SK-N-SH (cell line): ENCODE measurements around the gene PUSL1. TPM values are rescaled to one million over a fixed set of nuclear protein-coding genes. Genes with fewer than 3 reads are reported as not detected.

Experiments used
- CTCF ChIA-PET: fragments of 300-600, 350-600 bp; formaldehyde crosslinking; extraction: SDS; loops from one replicate; lab custom pipeline; 2021; lab: Yijun Ruan, JAX
- POLR2A ChIA-PET: fragments of 350-600 bp; sonication (Branson Sonifier 250); formaldehyde crosslinking; extraction: SDS; loops from one replicate; lab custom pipeline; 2020; ENCODE audit warnings: antibody characterized with exemption, inconsistent platforms; lab: Yijun Ruan, JAX
- DNase-seq: peaks from one replicate; pipeline ENCODE4 v3.0.0; 2012
- H2AFZ ChIP-seq: fragments of 200-600 bp; sonication (generic); 2 replicates; pipeline ENCODE4 v1.8.1; 2016; ENCODE audit warnings: antibody characterized with exemption, mild to moderate bottlenecking, low read depth
- H3F3A ChIP-seq: fragments of 200-600 bp; sonication (generic); replicated peaks from 2 replicates; pipeline ENCODE3; 2016; ENCODE audit warnings: antibody characterized with exemption, mild to moderate bottlenecking; ENCODE audit not compliant: insufficient read depth
- H3K27ac ChIP-seq, 2 experiments: fragments of 200-500 bp in 1 of 2; fragments of 200-600 bp in 1 of 2; sonication (Bioruptor generic) in 1 of 2; sonication (generic), shearing (Covaris generic) in 1 of 2; 2 replicates each; pipeline versions ENCODE4 v1.5.1 to v1.6.1; 2014 to 2016; ENCODE audit warnings: low read depth in 2 of 2, inconsistent platforms in 1 of 2, low read length in 1 of 2, mild to moderate bottlenecking in 1 of 2, mixed read lengths in 1 of 2
- H3K27me3 ChIP-seq: fragments of 200-600 bp; sonication (generic), shearing (Covaris generic); 2 replicates; pipeline ENCODE4 v1.6.1; 2016; ENCODE audit warnings: mixed run types; ENCODE audit not compliant: insufficient read depth
- H3K36me3 ChIP-seq, 2 experiments: fragments of 200-500 bp in 1 of 2; fragments of 200-600 bp in 1 of 2; sonication (Bioruptor generic) in 1 of 2; sonication (generic) in 1 of 2; replicated peaks in 1 of 2; 2 replicates each; pipeline versions ENCODE3 to v1.5.1; 2014 to 2016; ENCODE audit warnings: low read length in 1 of 2, mild to moderate bottlenecking in 1 of 2; ENCODE audit not compliant: insufficient read depth in 2 of 2, control insufficient read depth in 1 of 2
- H3K4me1 ChIP-seq, 2 experiments: fragments of 200-500 bp in 1 of 2; fragments of 200-600 bp in 1 of 2; sonication (Bioruptor generic) in 1 of 2; sonication (generic), shearing (Covaris generic) in 1 of 2; 2 replicates each; pipeline versions ENCODE4 v1.5.1 to v1.6.1; 2014 to 2016; ENCODE audit warnings: low read depth in 1 of 2, low read length in 1 of 2, mixed run types in 1 of 2; ENCODE audit not compliant: insufficient read depth in 2 of 2, control insufficient read depth in 1 of 2
- H3K4me2 ChIP-seq: fragments of 200-600 bp; sonication (generic), shearing (Covaris generic); 2 replicates; pipeline ENCODE4 v1.6.1; 2017; ENCODE audit warnings: mixed run types
- H3K4me3 ChIP-seq, 2 experiments: fragments of 200-500 bp in 1 of 2; fragments of 200-600 bp in 1 of 2; sonication (Bioruptor generic) in 1 of 2; sonication (generic), shearing (Covaris generic) in 1 of 2; 2 replicates each; pipeline versions ENCODE4 v1.5.1 to v1.8.1; 2014 to 2016; ENCODE audit warnings: low read depth in 2 of 2, inconsistent platforms in 1 of 2, low read length in 1 of 2, mild to moderate bottlenecking in 1 of 2, mixed read lengths in 1 of 2, moderate library complexity in 1 of 2
- H3K79me2 ChIP-seq: fragments of 200-600 bp; sonication (generic); 2 replicates; pipeline ENCODE4 v1.8.1; 2017; ENCODE audit warnings: mild to moderate bottlenecking; ENCODE audit not compliant: insufficient read depth
- H3K9ac ChIP-seq: fragments of 200-600 bp; sonication (generic); 2 replicates; pipeline ENCODE4 v1.6.1; 2017; ENCODE audit warnings: mixed run types
- H3K9me2 ChIP-seq: fragments of 200-600 bp; sonication (generic); 2 replicates; pipeline ENCODE4 v1.6.1; 2017; ENCODE audit warnings: mixed run types
- H3K9me3 ChIP-seq: fragments of 200-600 bp; sonication (generic); 2 replicates; pipeline ENCODE4 v1.6.1; 2017; ENCODE audit warnings: mixed run types, mild to moderate bottlenecking, moderate library complexity
- H4K20me1 ChIP-seq: fragments of 200-600 bp; sonication (generic); 2 replicates; pipeline ENCODE4 v1.6.1; 2017; ENCODE audit warnings: mild to moderate bottlenecking, mixed run types; ENCODE audit not compliant: insufficient read depth
- CHD2 ChIP-seq: fragments of 150-350 bp; IDR thresholded peaks from 2 replicates; pipeline ENCODE4 v1.6.1; 2018; ENCODE audit warnings: low read length; ENCODE audit not compliant: partially characterized antibody
- EP300 ChIP-seq, 2 experiments: IDR thresholded peaks; 2 replicates each; pipeline versions ENCODE4 v1.4.0 to v1.6.1; 2012; ENCODE audit warnings: borderline replicate concordance in 1 of 2, low read depth in 1 of 2, low read length in 1 of 2
- FOSL2 ChIP-seq: IDR thresholded peaks from 2 replicates; pipeline ENCODE4 v1.4.0; 2012; ENCODE audit warnings: low read depth, mild to moderate bottlenecking, moderate library complexity, borderline replicate concordance
- FOXJ3 ChIP-seq: sonication (generic); formaldehyde crosslinking; IDR thresholded peaks from 2 replicates; pipeline ENCODE4 v1.5.1; 2020; ENCODE audit warnings: mild to moderate bottlenecking, missing genetic modification reagents
- FOXM1 ChIP-seq: IDR thresholded peaks from 2 replicates; pipeline ENCODE4 v1.4.0; 2012; ENCODE audit warnings: low read depth, mild to moderate bottlenecking
- JUND ChIP-seq: IDR thresholded peaks from 2 replicates; pipeline ENCODE4 v1.4.0; 2012
- MXI1 ChIP-seq: IDR thresholded peaks from 2 replicates; pipeline ENCODE4 v1.6.1; 2012; ENCODE audit warnings: mild to moderate bottlenecking, low read depth, low read length, improper control_type of control experiment
- NFIC ChIP-seq: IDR thresholded peaks from 2 replicates; pipeline ENCODE4 v1.4.0; 2012; ENCODE audit warnings: borderline replicate concordance
- NRF1 ChIP-seq: IDR thresholded peaks from 2 replicates; pipeline ENCODE4 v1.6.1; 2012; ENCODE audit warnings: low read depth, mild to moderate bottlenecking, low read length
- POLR2AphosphoS5 ChIP-seq: IDR thresholded peaks from 2 replicates; pipeline ENCODE4 v1.6.1; 2012; ENCODE audit warnings: low read depth, low read length
- RCOR1 ChIP-seq: fragments of 150-350 bp; IDR thresholded peaks from 2 replicates; pipeline ENCODE4 v1.6.1; 2017; ENCODE audit warnings: antibody characterized with exemption, low read length
- RFX5 ChIP-seq: IDR thresholded peaks from 2 replicates; pipeline ENCODE4 v1.6.1; 2012; ENCODE audit warnings: mild to moderate bottlenecking, improper control_type of control experiment, low read length
- RXRA ChIP-seq: IDR thresholded peaks from 2 replicates; pipeline ENCODE4 v1.4.0; 2012; ENCODE audit warnings: low read depth, mild to moderate bottlenecking, borderline replicate concordance
- SIN3A ChIP-seq: IDR thresholded peaks from 2 replicates; pipeline ENCODE4 v1.6.1; 2012; ENCODE audit warnings: low read depth, mild to moderate bottlenecking, low read length, moderate library complexity, borderline replicate concordance
- TEAD4 ChIP-seq: IDR thresholded peaks from 2 replicates; pipeline ENCODE4 v1.4.0; 2012; ENCODE audit warnings: mild to moderate bottlenecking, borderline replicate concordance; ENCODE audit not compliant: insufficient read depth
- YY1 ChIP-seq: IDR thresholded peaks from 2 replicates; pipeline ENCODE4 v1.4.0; 2012; ENCODE audit warnings: low read depth, mild to moderate bottlenecking
- ZBTB33 ChIP-seq: IDR thresholded peaks from 2 replicates; pipeline ENCODE4 v1.4.0; 2012; ENCODE audit warnings: low read depth, borderline replicate concordance
- WGBS: methylation state at CpG from one replicate; pipeline ENCODE4 v1.1.6; 2017; ENCODE audit warnings: low lambda C conversion rate; 5-methylcytosine and 5-hydroxymethylcytosine counted together
- polyA plus RNA-seq, 3 experiments: library from polyadenylated mRNA; depleted of rRNA; stranded (reverse); fragments of >200 nt; gene quantifications; 2 replicates each; pipeline ENCODE4 v1.2.3, GENCODE V29; 2012
- TF ChIP-seq, protein P1 (sequence below): IDR thresholded peaks from 2 replicates; pipeline ENCODE4; 2012
- TF ChIP-seq, protein P2 (sequence below): IDR thresholded peaks from 2 replicates; pipeline ENCODE4 v1.6.1; 2012; ENCODE audit warnings: mild to moderate bottlenecking, low read depth, low read length, moderate library complexity

The PUSL1 gene
- polyA plus RNA-seq, 1 of the 3 experiments (the other 2 are of a cell fraction): 19.0 TPM

DNA sequence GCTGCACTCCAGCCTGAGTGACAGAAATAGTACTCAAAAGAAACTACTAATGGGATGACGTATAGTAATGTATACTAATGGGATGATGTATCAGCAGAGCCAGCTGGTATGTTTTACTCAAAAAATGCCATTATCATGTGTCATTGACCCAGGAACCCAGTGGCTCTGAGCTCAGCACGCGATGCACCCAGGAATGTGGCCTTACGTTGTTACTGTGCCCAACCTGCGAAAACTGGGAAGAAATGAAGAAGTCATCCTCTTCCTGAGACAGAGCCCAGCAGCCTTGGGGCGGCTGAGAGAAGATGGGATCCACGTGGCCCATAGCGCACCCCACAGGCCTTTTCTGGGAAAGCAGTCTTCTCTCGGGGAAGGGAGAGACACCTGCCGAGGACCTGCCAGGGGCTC, 43.5 kb upstream of the PUSL1 start (continued):
- no peak for TF ChIP-seq FOXM1
- TF ChIP-seq SIN3A: no peak; the same call in 1 of the 2 replicates
- no peak for TF ChIP-seq CHD2
- peak; percentile 73; the same call in 1 of the 2 replicates for TF ChIP-seq FOSL2
- TF ChIP-seq, protein P1, sequence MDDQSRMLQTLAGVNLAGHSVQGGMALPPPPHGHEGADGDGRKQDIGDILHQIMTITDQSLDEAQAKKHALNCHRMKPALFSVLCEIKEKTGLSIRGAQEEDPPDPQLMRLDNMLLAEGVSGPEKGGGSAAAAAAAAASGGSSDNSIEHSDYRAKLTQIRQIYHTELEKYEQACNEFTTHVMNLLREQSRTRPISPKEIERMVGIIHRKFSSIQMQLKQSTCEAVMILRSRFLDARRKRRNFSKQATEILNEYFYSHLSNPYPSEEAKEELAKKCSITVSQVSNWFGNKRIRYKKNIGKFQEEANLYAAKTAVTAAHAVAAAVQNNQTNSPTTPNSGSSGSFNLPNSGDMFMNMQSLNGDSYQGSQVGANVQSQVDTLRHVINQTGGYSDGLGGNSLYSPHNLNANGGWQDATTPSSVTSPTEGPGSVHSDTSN: peak; percentile 47
- TF ChIP-seq RXRA: no peak
- TF ChIP-seq POLR2AphosphoS5: 0 out of 2 replicates have a peak, but pooled peaks have one; percentile 25
- no peak for TF ChIP-seq FOXJ3 (CRISPR knock-in tag)
- TF ChIP-seq RFX5: no peak

- ChIA-PET CTCF (interaction anchor here (1.0 to 1.4 kb wide), 2 partner anchors 24 to 145 kb away, joined by 3 read pairs; no protein-coding TSS in a partner anchor), POLR2A (no interaction called here)
- no peaks in the 10 kb centered on the region for H3K27me3 ChIP-seq
- no peaks in the 10 kb centered on the region for H3K9me3 ChIP-seq
- peak; percentile 35 for DNase-seq
- H3F3A ChIP-seq: peaks cover 17% of the 10 kb centered on the region
- no peak overlapping the region for H3K27ac ChIP-seq
- H2AFZ ChIP-seq: no peak overlapping the region
- no peak overlapping the region for H3K4me3 ChIP-seq
- peaks cover 78% of the 10 kb centered on the region for H3K79me2 ChIP-seq
- TF ChIP-seq NFIC (no peak), MXI1 (no peak), TEAD4 (no peak), POLR2AphosphoS5 (no peak), FOSL2 (no peak), RCOR1 (no peak), YY1 (no peak), SIN3A (no peak), EP300 (IDR thresholded peaks at IDR 0.05; ENCODE audit: borderline replicate concordance in 1 of 2, low read depth in 1 of 2, low read length in 1 of 2) (no peak), CHD2 (no peak), ZBTB33 (no peak), JUND (no peak), NRF1 (no peak)
- TF ChIP-seq, protein P2, sequence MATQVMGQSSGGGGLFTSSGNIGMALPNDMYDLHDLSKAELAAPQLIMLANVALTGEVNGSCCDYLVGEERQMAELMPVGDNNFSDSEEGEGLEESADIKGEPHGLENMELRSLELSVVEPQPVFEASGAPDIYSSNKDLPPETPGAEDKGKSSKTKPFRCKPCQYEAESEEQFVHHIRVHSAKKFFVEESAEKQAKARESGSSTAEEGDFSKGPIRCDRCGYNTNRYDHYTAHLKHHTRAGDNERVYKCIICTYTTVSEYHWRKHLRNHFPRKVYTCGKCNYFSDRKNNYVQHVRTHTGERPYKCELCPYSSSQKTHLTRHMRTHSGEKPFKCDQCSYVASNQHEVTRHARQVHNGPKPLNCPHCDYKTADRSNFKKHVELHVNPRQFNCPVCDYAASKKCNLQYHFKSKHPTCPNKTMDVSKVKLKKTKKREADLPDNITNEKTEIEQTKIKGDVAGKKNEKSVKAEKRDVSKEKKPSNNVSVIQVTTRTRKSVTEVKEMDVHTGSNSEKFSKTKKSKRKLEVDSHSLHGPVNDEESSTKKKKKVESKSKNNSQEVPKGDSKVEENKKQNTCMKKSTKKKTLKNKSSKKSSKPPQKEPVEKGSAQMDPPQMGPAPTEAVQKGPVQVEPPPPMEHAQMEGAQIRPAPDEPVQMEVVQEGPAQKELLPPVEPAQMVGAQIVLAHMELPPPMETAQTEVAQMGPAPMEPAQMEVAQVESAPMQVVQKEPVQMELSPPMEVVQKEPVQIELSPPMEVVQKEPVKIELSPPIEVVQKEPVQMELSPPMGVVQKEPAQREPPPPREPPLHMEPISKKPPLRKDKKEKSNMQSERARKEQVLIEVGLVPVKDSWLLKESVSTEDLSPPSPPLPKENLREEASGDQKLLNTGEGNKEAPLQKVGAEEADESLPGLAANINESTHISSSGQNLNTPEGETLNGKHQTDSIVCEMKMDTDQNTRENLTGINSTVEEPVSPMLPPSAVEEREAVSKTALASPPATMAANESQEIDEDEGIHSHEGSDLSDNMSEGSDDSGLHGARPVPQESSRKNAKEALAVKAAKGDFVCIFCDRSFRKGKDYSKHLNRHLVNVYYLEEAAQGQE: no peak
- TF ChIP-seq, all 33 proteins: peak for 0
- Histone ChIP-seq H3K9ac (no peak overlapping the region), H3K4me1 (peaks cover 4 to 19% of the 10 kb centered on the region in 2 experiments; a peak in 2 of 4 replicates), H3K36me3 (peaks cover 16 to 30% of the 10 kb centered on the region in 2 experiments), H4K20me1 (peaks cover 88% of the 10 kb centered on the region), H3K9me2 (no peaks in the 10 kb centered on the region), H3K4me2 (no peak overlapping the region)
- 94% methylated on average over 13 of the region's 39 CpGs for WGBS
These were observed 40.7 kb upstream of the PUSL1 start for GRCh38 chr1:1267488-1268283.
